Measurements from ENCODE around the gene RIPOR3. TPM values are rescaled to one million over a fixed set of nuclear protein-coding genes. Genes with fewer than 3 reads are reported as not detected.

The RIPOR3 gene
- total RNA-seq, 2 experiments from 2014 or later: 0.53 TPM; not detected in 1

- ChIA-PET CTCF (ENCODE audit: unreplicated experiment) (no interaction called here), POLR2A (interaction anchor here (0.6 to 1.5 kb wide), 4 partner anchors 21 to 114 kb away, joined by 3 to 6 read pairs (median 4); no protein-coding TSS in a partner anchor)
- Histone ChIP-seq H3K4me3 (ENCODE audit: low read depth, low read length, poor library complexity, severe bottlenecking) (no peak overlapping the region), H4K20me1 (ENCODE audit: insufficient read depth, low read length) (no peaks in the 10 kb centered on the region), H3K9me2 (ENCODE audit: insufficient read depth, low read length) (no peaks in the 10 kb centered on the region), H3K4me2 (ENCODE audit: low read length) (no peak overlapping the region), H3K36me3 (ENCODE audit: insufficient read depth, low read length) (no peaks in the 10 kb centered on the region), H2AFZ (ENCODE audit: low read length) (no peak overlapping the region), H3K27ac (ENCODE audit: low read depth, low read length, poor library complexity, severe bottlenecking) (no peak overlapping the region), H3K79me2 (ENCODE audit: insufficient read depth, low read depth, low read length) (no peaks in the 10 kb centered on the region), H3K9me3 (ENCODE audit: low read length) (no peaks in the 10 kb centered on the region), H3K4me1 (ENCODE audit: insufficient read depth, low read length, poor library complexity, severe bottlenecking) (no peaks in the 10 kb centered on the region)
- TF ChIP-seq EZH2phosphoT487 (IDR thresholded peaks at IDR 0.05; ENCODE audit: borderline replicate concordance, low read depth, low read length) (no peak), CTCF (conservative IDR thresholded peaks at IDR 0.05; ENCODE audit: low read length) (no peak)
- BruUV-seq (replicated peaks): no TSS peak
- intact Hi-C loops (cut with micrococcal nuclease; ENCODE audit: unreplicated experiment): loop anchor here (10.0 kb wide), 1 partner anchor 125 kb away; no protein-coding TSS in a partner anchor
- no peak for DNase-seq (ENCODE audit: low spot score)
Measured at GRCh38 chr20:50659975-50660670, 31.2 kb downstream of the RIPOR3 start.

GRCh38 chr20:50658804-50659380 lies 32.5 kb downstream of the RIPOR3 start:
- no TSS peak for BruUV-seq (replicated peaks)
- Histone ChIP-seq H2AFZ (ENCODE audit: low read length) (no peak overlapping the region), H3K4me1 (ENCODE audit: insufficient read depth, low read length, poor library complexity, severe bottlenecking) (no peaks in the 10 kb centered on the region), H3K79me2 (ENCODE audit: insufficient read depth, low read depth, low read length) (no peaks in the 10 kb centered on the region), H4K20me1 (ENCODE audit: insufficient read depth, low read length) (no peaks in the 10 kb centered on the region), H3K9me2 (ENCODE audit: insufficient read depth, low read length) (no peaks in the 10 kb centered on the region), H3K9me3 (ENCODE audit: low read length) (no peaks in the 10 kb centered on the region), H3K4me2 (ENCODE audit: low read length) (no peak overlapping the region), H3K27ac (ENCODE audit: low read depth, low read length, poor library complexity, severe bottlenecking) (no peak overlapping the region), H3K36me3 (ENCODE audit: insufficient read depth, low read length) (no peaks in the 10 kb centered on the region), H3K4me3 (ENCODE audit: low read depth, low read length, poor library complexity, severe bottlenecking) (no peak overlapping the region)
- DNase-seq (ENCODE audit: low spot score): no peak
- POLR2A ChIA-PET: no interaction called here
- intact Hi-C loops (cut with micrococcal nuclease; ENCODE audit: unreplicated experiment): no loop called here
- CTCF ChIA-PET (ENCODE audit: unreplicated experiment): no interaction called here
- TF ChIP-seq CTCF (conservative IDR thresholded peaks at IDR 0.05; ENCODE audit: low read length) (no peak), EZH2phosphoT487 (IDR thresholded peaks at IDR 0.05; ENCODE audit: borderline replicate concordance, low read depth, low read length) (no peak)

DNA sequence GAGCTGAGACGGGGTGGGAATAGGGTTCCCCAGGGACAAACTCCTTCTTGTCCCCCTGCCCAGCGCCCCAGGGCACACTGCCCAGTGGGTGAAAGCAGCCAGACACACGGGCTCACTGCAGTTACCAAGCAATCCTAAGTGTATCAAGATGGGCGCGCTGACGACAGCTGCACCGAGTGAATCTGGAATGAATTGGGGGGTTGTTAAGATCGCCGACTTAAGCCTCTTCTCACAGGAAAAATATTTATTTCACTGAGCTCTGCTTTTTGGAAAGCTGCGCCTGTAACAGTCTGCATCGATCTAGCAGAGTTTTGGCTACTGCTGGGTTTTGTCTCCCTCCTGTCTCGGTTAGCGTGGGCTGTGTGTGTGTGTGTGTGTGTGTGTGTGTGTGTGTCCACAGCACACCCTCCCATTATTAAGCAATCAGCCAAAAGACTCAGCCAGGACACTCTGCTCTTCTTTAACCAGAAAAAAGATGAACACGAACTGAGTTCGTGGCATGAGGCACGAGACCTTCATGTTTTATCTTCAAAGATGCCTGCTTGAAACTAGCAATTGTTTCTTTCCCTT lies 35.9 kb downstream of the RIPOR3 start:
- no peak for DNase-seq (ENCODE audit: low spot score)
- TF ChIP-seq CTCF (conservative IDR thresholded peaks at IDR 0.05; ENCODE audit: low read length): no peak
- no peak for TF ChIP-seq EZH2phosphoT487 (IDR thresholded peaks at IDR 0.05; ENCODE audit: borderline replicate concordance, low read depth, low read length)
- Histone ChIP-seq H3K36me3 (ENCODE audit: insufficient read depth, low read length) (no peaks in the 10 kb centered on the region), H3K27ac (ENCODE audit: low read depth, low read length, poor library complexity, severe bottlenecking) (no peak overlapping the region), H3K79me2 (ENCODE audit: insufficient read depth, low read depth, low read length) (no peaks in the 10 kb centered on the region), H3K4me2 (ENCODE audit: low read length) (no peak overlapping the region), H2AFZ (ENCODE audit: low read length) (no peak overlapping the region), H3K9me2 (ENCODE audit: insufficient read depth, low read length) (no peaks in the 10 kb centered on the region), H3K9me3 (ENCODE audit: low read length) (no peaks in the 10 kb centered on the region), H3K4me1 (ENCODE audit: insufficient read depth, low read length, poor library complexity, severe bottlenecking) (no peaks in the 10 kb centered on the region), H4K20me1 (ENCODE audit: insufficient read depth, low read length) (no peaks in the 10 kb centered on the region), H3K4me3 (ENCODE audit: low read depth, low read length, poor library complexity, severe bottlenecking) (no peak overlapping the region)
- BruUV-seq (replicated peaks): no TSS peak
- ChIA-PET POLR2A (interaction anchor here (0.6 kb wide), 1 partner anchor 264 kb away, joined by 3 read pairs; no protein-coding TSS in a partner anchor), CTCF (ENCODE audit: unreplicated experiment) (no interaction called here)
- intact Hi-C loops (cut with micrococcal nuclease; ENCODE audit: unreplicated experiment): no loop called here

All from OCI-LY7 (cell line).